HepG2 (cell line): ENCODE results near the gene NACC2. TPM values are rescaled to one million over a fixed set of nuclear protein-coding genes. Genes with fewer than 3 reads are reported as not detected.

Source experiments
- AGO2 ChIP-seq: fragments of 200-400 bp; formaldehyde crosslinking; optimal IDR thresholded peaks from 2 replicates; pipeline ENCODE3; 2017; ENCODE audit warnings: mild to moderate bottlenecking, low read depth, low read length, moderate library complexity
- FOXJ3 ChIP-seq: sonication (generic); formaldehyde crosslinking; IDR thresholded peaks from 2 replicates; pipeline ENCODE4 v1.4.0; 2020; ENCODE audit warnings: missing genetic modification reagents, mild to moderate bottlenecking, borderline replicate concordance
- GFI1 ChIP-seq: sonication (generic); formaldehyde crosslinking; IDR thresholded peaks from 2 replicates; pipeline ENCODE4 v1.5.0; 2020; ENCODE audit warnings: missing genetic modification reagents, mild to moderate bottlenecking, borderline replicate concordance
- KLF16 ChIP-seq, 2 experiments: sonication (generic) in 1 of 2; formaldehyde crosslinking in 1 of 2; IDR thresholded peaks; 2 replicates each; pipeline versions ENCODE4 v1.6.1 to v1.8.0; 2016 to 2023; ENCODE audit warnings: missing genetic modification reagents in 2 of 2, missing compliant biosample characterization in 1 of 2
- PAF1 ChIP-seq: IDR thresholded peaks from 2 replicates; pipeline ENCODE4 v1.6.1; 2016; ENCODE audit warnings: missing genetic modification reagents, missing compliant biosample characterization
- POGZ ChIP-seq: sonication (generic); formaldehyde crosslinking; IDR thresholded peaks from 2 replicates; pipeline ENCODE4 v1.4.0; 2020; ENCODE audit warnings: mild to moderate bottlenecking, missing genetic modification reagents
- PRPF4 ChIP-seq: fragments of 200-400 bp; formaldehyde crosslinking; IDR thresholded peaks from 2 replicates; pipeline ENCODE4 v1.6.1; 2016; ENCODE audit warnings: low read length, low read depth; ENCODE audit not compliant: poor library complexity, severe bottlenecking
- TARDBP ChIP-seq: sonication (generic); formaldehyde crosslinking; IDR thresholded peaks from 2 replicates; pipeline ENCODE4 v1.8.0; 2022; ENCODE audit warnings: mild to moderate bottlenecking, missing genetic modification reagents
- TBL1XR1 ChIP-seq: fragments of 150-350 bp; IDR thresholded peaks from 2 replicates; pipeline ENCODE4 v1.6.1; 2014; ENCODE audit warnings: borderline replicate concordance, low read length; ENCODE audit not compliant: partially characterized antibody
- THAP8 ChIP-seq: sonication (generic); formaldehyde crosslinking; IDR thresholded peaks from 2 replicates; pipeline ENCODE4 v1.5.1; 2020; ENCODE audit warnings: missing genetic modification reagents, mild to moderate bottlenecking, borderline replicate concordance
- YY1 ChIP-seq: IDR thresholded peaks from 2 replicates; pipeline ENCODE4 v1.6.1; 2011; ENCODE audit warnings: low read length, low read depth, moderate library complexity, mild to moderate bottlenecking; ENCODE audit not compliant: insufficient read depth, insufficient replicate concordance
- ZNF234 ChIP-seq: sonication (generic); formaldehyde crosslinking; conservative IDR thresholded peaks from 2 replicates; pipeline ENCODE4 v1.5.1; 2020; ENCODE audit warnings: mild to moderate bottlenecking, missing genetic modification reagents
- ZNF766 ChIP-seq: sonication (generic); formaldehyde crosslinking; IDR thresholded peaks from 2 replicates; pipeline ENCODE4 v1.5.0; 2020; ENCODE audit warnings: missing genetic modification reagents, borderline replicate concordance
- ZNF773 ChIP-seq: sonication (generic); formaldehyde crosslinking; IDR thresholded peaks from 2 replicates; pipeline ENCODE4 v1.4.0; 2020; ENCODE audit warnings: missing genetic modification reagents, borderline replicate concordance
- ZSCAN12 ChIP-seq: sonication (generic); formaldehyde crosslinking; IDR thresholded peaks from 2 replicates; pipeline ENCODE4 v1.9.0; 2021; ENCODE audit warnings: mild to moderate bottlenecking, missing genetic modification reagents
- polyA plus RNA-seq, 8 experiments: library from polyadenylated mRNA; depleted of rRNA in 3 of 8; stranded (reverse) in 7 of 8; unstranded in 1 of 8; fragments of >200 nt; fragmentation: Illumina TruSeq in 4 of 8; extraction: Trizol in 4 of 8; gene quantifications; 2 replicates each; pipeline versions ENCODE4 v1.2.1 to v1.2.3, GENCODE V29; 2011 to 2016; ENCODE audit warnings: low read depth in 4 of 8, missing spikeins in 1 of 8, mixed read lengths in 1 of 8; ENCODE audit not compliant: insufficient read depth in 1 of 8
- total RNA-seq, 5 experiments: library from RNA; depleted of rRNA; stranded (reverse); fragments of >200 nt; fragmentation: Illumina TruSeq; extraction: Trizol; gene quantifications; 2 replicates each; pipeline ENCODE4 v1.2.3, GENCODE V29; 2016; ENCODE audit warnings: low read depth in 1 of 5
- TF ChIP-seq, protein P1 (sequence below): sonication (generic); formaldehyde crosslinking; IDR thresholded peaks from 2 replicates; pipeline ENCODE4 v1.5.0; 2020; ENCODE audit warnings: mild to moderate bottlenecking, missing genetic modification reagents, borderline replicate concordance
- TF ChIP-seq, protein P2 (sequence below): sonication (generic); formaldehyde crosslinking; IDR thresholded peaks from 2 replicates; pipeline ENCODE4 v1.5.0; 2020; ENCODE audit warnings: mild to moderate bottlenecking, missing genetic modification reagents, borderline replicate concordance

The NACC2 gene
- total and polyA plus RNA-seq, 2 of the 13 experiments (the other 11 are each of a cell fraction or from before 2014, with no cell fraction given) = 5.9 to 12.3 TPM

GRCh38 chr9:136117916-136118319 is 22.8 kb upstream of the NACC2 start (continued):
- TF ChIP-seq, protein P1, sequence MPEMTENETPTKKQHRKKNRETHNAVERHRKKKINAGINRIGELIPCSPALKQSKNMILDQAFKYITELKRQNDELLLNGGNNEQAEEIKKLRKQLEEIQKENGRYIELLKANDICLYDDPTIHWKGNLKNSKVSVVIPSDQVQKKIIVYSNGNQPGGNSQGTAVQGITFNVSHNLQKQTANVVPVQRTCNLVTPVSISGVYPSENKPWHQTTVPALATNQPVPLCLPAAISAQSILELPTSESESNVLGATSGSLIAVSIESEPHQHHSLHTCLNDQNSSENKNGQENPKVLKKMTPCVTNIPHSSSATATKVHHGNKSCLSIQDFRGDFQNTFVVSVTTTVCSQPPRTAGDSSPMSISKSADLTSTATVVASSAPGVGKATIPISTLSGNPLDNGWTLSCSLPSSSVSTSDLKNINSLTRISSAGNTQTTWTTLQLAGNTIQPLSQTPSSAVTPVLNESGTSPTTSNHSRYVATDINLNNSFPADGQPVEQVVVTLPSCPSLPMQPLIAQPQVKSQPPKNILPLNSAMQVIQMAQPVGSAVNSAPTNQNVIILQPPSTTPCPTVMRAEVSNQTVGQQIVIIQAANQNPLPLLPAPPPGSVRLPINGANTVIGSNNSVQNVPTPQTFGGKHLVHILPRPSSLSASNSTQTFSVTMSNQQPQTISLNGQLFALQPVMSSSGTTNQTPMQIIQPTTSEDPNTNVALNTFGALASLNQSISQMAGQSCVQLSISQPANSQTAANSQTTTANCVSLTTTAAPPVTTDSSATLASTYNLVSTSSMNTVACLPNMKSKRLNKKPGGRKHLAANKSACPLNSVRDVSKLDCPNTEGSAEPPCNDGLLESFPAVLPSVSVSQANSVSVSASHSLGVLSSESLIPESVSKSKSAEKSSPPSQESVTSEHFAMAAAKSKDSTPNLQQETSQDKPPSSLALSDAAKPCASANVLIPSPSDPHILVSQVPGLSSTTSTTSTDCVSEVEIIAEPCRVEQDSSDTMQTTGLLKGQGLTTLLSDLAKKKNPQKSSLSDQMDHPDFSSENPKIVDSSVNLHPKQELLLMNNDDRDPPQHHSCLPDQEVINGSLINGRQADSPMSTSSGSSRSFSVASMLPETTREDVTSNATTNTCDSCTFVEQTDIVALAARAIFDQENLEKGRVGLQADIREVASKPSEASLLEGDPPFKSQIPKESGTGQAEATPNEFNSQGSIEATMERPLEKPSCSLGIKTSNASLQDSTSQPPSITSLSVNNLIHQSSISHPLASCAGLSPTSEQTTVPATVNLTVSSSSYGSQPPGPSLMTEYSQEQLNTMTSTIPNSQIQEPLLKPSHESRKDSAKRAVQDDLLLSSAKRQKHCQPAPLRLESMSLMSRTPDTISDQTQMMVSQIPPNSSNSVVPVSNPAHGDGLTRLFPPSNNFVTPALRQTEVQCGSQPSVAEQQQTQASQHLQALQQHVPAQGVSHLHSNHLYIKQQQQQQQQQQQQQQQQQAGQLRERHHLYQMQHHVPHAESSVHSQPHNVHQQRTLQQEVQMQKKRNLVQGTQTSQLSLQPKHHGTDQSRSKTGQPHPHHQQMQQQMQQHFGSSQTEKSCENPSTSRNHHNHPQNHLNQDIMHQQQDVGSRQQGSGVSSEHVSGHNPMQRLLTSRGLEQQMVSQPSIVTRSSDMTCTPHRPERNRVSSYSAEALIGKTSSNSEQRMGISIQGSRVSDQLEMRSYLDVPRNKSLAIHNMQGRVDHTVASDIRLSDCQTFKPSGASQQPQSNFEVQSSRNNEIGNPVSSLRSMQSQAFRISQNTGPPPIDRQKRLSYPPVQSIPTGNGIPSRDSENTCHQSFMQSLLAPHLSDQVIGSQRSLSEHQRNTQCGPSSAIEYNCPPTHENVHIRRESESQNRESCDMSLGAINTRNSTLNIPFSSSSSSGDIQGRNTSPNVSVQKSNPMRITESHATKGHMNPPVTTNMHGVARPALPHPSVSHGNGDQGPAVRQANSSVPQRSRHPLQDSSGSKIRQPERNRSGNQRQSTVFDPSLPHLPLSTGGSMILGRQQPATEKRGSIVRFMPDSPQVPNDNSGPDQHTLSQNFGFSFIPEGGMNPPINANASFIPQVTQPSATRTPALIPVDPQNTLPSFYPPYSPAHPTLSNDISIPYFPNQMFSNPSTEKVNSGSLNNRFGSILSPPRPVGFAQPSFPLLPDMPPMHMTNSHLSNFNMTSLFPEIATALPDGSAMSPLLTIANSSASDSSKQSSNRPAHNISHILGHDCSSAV (CRISPR knock-in tag) = no peak
- TF ChIP-seq ZNF766 (no peak), KLF16 (CRISPR knock-in tag; IDR thresholded peaks at IDR 0.05) (peak in 1 of 2 experiments; percentile 21; a peak in 1 of 4 replicates), ZNF234 (no peak), GFI1 (CRISPR knock-in tag) (no peak), POGZ (CRISPR knock-in tag) (no peak), YY1 (no peak), TARDBP (CRISPR knock-in tag) (peak; percentile 53; the same call in 1 of the 2 replicates), PAF1 (CRISPR knock-in tag) (no peak), ZNF773 (CRISPR knock-in tag) (no peak), FOXJ3 (CRISPR knock-in tag) (no peak), PRPF4 (no peak), ZSCAN12 (CRISPR knock-in tag) (no peak), TBL1XR1 (no peak), THAP8 (CRISPR knock-in tag) (0 out of 2 replicates have a peak, but pooled peaks have one; percentile 80), AGO2 (peak; percentile 47)
- TF ChIP-seq, protein P2, sequence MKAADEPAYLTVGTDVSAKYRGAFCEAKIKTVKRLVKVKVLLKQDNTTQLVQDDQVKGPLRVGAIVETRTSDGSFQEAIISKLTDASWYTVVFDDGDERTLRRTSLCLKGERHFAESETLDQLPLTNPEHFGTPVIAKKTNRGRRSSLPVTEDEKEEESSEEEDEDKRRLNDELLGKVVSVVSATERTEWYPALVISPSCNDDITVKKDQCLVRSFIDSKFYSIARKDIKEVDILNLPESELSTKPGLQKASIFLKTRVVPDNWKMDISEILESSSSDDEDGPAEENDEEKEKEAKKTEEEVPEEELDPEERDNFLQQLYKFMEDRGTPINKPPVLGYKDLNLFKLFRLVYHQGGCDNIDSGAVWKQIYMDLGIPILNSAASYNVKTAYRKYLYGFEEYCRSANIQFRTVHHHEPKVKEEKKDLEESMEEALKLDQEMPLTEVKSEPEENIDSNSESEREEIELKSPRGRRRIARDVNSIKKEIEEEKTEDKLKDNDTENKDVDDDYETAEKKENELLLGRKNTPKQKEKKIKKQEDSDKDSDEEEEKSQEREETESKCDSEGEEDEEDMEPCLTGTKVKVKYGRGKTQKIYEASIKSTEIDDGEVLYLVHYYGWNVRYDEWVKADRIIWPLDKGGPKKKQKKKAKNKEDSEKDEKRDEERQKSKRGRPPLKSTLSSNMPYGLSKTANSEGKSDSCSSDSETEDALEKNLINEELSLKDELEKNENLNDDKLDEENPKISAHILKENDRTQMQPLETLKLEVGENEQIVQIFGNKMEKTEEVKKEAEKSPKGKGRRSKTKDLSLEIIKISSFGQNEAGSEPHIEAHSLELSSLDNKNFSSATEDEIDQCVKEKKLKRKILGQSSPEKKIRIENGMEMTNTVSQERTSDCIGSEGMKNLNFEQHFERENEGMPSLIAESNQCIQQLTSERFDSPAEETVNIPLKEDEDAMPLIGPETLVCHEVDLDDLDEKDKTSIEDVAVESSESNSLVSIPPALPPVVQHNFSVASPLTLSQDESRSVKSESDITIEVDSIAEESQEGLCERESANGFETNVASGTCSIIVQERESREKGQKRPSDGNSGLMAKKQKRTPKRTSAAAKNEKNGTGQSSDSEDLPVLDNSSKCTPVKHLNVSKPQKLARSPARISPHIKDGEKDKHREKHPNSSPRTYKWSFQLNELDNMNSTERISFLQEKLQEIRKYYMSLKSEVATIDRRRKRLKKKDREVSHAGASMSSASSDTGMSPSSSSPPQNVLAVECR (CRISPR knock-in tag) = no peak
